ENCODE measurements around the gene TNPO2. TPM values are rescaled to one million over a fixed set of nuclear protein-coding genes. Genes with fewer than 3 reads are reported as not detected.
A peak's percentile ranks its signal among the peaks of the same experiment; 100 is the strongest.
"Not testable (repeated sequence)": the region's sequence is repeated elsewhere in the genome, so short reads cannot be mapped to it uniquely, and the experiment has no call there.

The TNPO2 gene
- polyA plus RNA-seq, 4 donors: 60.5 to 82.1 (median 69.8) TPM

DNA sequence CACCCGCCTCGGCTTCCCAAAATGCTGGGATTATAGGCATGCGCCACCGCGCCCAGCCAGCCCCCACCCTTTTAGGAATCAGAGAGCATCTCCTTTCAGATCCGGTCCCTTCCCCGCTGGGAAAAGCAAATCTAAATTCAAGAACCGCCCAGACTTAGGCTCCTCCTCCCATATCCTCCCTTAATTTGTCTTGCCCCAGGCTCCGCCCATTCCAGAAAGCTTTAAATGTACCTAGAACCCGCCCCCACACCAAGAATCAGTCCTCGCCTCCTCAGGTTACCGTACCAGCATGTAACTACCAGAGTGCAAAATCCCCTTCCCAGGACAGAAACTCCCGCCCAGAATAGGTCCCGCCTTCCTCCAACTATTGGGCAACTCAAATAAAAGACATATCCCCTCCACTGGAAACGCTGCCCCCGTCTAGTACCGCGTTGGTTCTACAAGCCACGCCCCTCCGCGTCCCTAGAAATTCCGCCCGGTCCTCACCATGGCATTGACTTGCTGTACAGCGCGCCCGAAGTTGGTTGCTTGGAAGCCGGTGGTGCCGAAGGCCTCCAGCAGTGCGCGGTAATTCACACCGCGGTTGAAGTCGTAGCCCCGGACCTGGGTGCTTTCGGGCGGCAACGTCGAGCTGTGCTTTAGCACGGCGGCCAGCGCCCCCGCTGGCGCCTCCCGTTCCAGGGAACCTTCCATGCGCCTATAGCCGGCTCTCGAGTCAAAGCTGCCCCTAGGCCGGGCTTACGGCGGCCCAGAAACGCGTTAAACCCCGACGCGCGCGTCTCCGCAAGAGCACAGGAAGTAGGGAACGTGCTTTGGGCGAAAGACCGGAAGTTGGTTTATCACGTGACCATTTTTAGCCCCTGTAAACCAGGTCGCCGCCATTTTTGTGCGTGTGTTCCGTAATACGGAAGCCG, 42.4 kb downstream of the TNPO2 start, which contains the start of gene DHPS:
TSS of gene DHPS (minus strand) at position 807 of the 914 bp plus-strand sequence. CDS start at position 693, 114 bp downstream.
- DNase-seq (ENCODE audit: low read depth in 4 of 4, low spot score in 3 of 4): peak; percentile 91 to 96 (median 94)

DNA sequence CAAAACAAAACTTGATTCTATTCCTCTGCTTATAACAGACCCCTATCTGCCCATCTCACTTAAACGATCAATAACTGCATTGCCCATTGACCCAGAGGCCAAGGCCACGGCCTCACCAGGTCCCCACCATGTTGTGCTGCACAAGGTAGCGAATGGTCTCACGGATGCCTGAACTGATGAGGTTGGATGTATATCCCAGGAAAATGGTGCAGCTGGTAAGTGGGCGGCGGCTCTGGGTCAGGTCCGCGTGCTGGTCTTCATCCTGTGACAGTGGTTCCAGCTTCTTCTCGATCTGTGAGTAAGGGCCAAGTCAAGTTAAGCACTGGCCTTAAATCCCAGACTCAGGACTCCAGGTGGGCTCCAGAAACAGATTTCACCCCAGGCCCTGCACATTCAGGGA, 43.7 kb downstream of the TNPO2 start:
- no peak for DNase-seq (ENCODE audit: low read depth in 4 of 4, low spot score in 3 of 4)

DNA sequence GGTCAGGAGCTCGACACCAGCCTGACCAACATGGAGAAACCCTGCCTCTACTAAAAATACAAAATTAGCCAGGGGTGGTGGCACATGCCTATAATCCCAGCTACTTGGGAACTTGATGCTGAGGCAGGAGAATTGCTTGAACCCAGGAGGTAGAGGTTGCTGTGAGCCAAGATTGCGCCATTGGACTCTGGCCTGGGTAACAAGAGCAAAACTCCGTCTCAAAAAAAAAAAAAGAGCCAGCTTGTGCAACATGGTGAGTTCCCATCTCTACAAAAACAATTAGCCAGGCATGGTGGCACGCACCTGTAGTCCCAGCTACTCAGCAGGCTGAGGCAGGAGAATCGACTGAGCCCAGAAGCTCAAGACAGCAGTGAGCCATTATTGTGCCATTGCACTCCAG, 45.7 kb downstream of the TNPO2 start:
- DNase-seq (ENCODE audit: low read depth in 4 of 4, low spot score in 3 of 4): not testable (repeated sequence)

GRCh38 chr19:12676928-12677327, 46.8 kb downstream of the TNPO2 start:
- DNase-seq (ENCODE audit: low read depth in 4 of 4, low spot score in 3 of 4): no peak

DNA sequence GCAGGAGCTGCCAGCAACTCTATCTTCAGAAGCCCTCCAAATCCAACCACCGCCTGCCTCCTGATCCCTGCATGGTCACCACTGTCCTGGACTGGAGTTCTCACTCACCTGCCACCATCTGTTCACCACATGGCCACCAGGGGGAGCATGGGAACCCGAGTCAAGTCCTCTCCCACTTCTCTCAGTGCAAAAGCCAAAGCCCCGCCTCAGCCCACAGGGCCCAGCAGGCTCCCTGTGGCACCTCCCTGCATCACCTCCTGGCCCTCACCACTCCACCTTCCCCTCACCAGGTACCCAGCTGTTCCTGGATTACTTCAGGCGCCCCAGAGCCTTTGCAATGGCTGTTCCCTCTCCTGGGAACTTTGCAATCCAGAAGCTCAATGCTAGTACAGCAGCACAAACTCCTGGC, 47.3 kb downstream of the TNPO2 start:
- DNase-seq (ENCODE audit: low read depth in 4 of 4, low spot score in 3 of 4): peak in 3 of 4 donors; percentile 44 to 60 (median 58)

DNA sequence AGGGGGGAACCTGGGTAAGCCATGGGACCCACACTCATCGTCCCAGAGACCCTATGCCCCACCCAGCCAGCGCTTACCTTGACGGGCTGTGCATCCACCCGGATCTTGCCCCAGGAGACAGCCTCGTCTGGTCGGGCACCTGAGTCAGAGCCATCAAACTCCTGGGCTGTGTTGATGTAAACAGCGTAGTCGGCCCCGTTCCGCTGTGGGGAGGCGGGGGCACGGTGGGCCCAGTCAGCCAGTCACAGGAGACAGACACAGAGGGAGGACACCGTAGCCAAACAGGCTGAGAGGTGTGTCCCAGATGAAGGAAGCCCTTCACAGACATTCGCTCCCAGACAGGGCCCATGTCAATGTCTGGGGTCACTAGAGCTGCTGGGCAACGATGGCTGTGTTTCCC, 47.8 kb downstream of the TNPO2 start:
- no peak for DNase-seq (ENCODE audit: low read depth in 4 of 4, low spot score in 3 of 4)

DNA sequence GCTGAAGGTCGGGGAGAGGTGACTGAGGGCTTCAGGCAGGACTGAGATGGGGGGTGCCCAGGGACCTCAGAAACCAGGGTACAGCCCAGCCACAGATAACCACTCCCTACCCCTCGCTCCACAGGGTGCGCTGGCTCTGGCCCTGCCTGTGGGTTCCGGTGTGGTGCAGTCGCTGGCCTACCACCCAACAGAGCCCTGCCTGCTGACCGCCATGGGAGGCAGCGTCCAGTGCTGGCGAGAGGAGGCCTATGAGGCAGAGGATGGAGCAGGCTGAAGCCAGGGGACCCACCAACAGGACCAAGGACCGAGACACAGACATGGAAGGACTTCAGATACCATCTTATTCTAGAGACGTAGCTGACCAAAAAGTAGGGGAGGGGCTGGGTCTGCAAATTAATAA, 48.3 kb downstream of the TNPO2 start:
- DNase-seq (ENCODE audit: low read depth in 4 of 4, low spot score in 3 of 4): no peak

- no peak for DNase-seq (ENCODE audit: low read depth in 4 of 4, low spot score in 3 of 4)
Observed at GRCh38 chr19:12672744-12673143, 51.0 kb downstream of the TNPO2 start.

DNA sequence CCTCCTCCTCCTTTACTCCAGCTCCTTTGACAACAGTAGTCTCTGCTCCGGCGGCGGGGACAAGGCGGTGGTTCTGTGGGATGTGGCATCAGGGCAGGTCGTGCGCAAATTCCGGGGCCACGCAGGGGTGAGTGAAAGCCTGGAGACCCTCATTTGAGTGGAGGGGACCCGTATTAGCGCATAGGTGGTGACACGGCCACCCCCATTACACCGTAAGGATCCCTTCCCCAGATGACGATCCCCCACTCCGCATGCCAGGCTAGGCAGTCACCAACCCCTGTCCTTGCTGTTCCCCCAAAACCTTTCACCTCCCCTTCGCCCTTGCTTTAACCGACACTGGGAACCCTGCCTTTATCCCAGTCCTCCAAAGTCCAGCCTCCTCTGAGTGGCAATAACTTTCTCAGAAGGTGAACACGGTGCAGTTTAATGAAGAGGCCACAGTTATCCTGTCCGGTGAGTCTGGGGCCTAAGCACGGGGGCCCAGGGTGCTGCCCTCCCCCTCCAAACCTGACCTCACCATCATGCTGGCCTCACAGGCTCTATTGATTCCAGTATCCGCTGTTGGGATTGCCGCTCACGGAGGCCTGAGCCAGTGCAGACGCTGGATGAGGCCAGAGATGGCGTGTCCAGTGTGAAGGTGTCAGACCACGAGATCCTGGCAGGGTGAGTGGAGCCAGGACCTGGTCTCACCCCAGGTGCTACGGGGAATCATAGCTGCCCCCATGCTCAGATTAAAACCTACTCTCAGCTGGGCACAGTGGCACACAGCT, 53.4 kb downstream of the TNPO2 start:
- DNase-seq (ENCODE audit: low read depth in 4 of 4, low spot score in 3 of 4): no peak

- DNase-seq (ENCODE audit: low read depth in 4 of 4, low spot score in 3 of 4): peak; percentile 72 to 82 (median 77)
Observed at GRCh38 chr19:12669270-12670158, 54.2 kb downstream of the TNPO2 start.

DNA sequence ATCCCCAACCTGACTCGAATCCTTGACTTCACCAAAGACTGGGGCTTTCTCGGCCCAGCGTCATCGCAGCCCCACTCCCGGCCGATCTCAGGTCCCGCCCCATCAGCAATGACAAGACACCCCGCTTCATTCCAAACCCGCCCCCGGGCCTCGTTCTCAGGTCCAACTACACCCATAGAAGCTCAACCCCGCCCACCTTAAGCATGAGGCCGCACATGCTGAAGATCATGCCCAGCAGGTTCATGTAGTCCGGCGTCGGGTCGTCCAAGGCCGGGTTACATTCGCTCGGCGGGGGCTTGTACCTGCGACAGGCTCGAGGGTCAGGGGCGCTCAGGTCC, 54.8 kb downstream of the TNPO2 start:
- DNase-seq (ENCODE audit: low read depth in 4 of 4, low spot score in 3 of 4): no peak

- no peak for DNase-seq (ENCODE audit: low read depth in 4 of 4, low spot score in 3 of 4)
Observed at GRCh38 chr19:12668346-12668745, 55.4 kb downstream of the TNPO2 start.

GRCh38 chr19:12667731-12668302, 55.9 kb downstream of the TNPO2 start:
- no peak for DNase-seq (ENCODE audit: low read depth in 4 of 4, low spot score in 3 of 4)

DNA sequence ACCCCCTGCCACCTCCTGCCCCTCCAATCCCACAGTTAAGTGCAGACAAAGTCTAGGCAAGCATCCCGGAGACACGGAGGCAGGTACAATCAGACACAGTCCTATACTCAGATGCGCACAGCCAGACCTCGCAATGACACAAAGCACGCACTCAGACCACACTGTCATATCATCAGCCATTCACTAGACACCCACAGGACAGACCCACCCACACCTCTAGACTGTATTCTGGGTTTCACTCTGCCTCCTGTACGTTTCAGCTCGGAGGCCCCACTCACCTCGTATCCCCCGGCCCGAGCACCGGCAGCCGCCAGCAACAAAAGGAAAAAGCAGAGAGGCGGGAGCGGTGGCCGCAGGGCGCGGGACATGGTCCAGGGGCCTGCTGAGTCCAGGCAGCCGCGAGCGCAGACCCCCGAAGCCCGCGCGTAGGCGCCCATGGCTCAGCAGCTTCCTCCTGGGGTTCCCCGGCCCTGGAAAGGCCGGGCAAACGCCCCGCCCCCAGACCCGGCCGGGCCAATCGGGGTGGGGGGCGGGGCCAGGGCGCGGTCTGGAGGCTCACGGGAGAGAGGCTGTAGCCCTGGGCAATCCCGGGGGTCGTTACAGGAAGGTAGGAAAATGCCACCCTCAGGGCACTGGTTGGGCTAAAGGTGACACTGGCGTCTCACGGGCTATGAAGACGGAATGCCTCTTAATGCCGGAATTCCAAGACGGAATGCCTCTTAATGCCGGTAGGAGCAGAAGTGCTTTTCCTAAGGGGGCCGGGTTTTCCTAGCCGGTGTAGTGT, 57.3 kb downstream of the TNPO2 start, which contains the start of the genes MAN2B1 and WDR83:
TSS of gene MAN2B1 (minus strand) at position 478 of the 784 bp plus-strand sequence. CDS start at position 437, 41 bp downstream.
TSS of gene WDR83 (plus strand) at position 543 of the 784 bp plus-strand sequence. CDS start 2,984 bp downstream, outside the sequence.
- peak in 2 of 4 donors; percentile 60 to 61 for DNase-seq (ENCODE audit: low read depth in 4 of 4, low spot score in 3 of 4)

- DNase-seq (ENCODE audit: low read depth in 4 of 4, low spot score in 3 of 4): no peak
Observed at GRCh38 chr19:12665671-12666264, 58.0 kb downstream of the TNPO2 start.

DNA sequence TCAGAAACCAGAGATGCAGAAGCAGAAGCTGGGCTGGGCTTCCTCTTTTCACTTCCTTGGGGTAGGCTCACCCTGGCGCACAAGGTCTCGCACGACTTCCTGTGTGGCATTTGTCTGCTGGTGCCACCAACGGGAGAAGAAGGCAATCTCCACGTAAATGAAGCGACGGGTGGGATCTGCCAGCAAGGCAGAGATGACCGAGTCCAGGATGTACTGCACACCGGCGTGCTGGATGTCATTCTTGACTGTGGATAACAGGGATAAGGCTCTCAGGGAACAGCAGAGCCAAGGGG, 58.5 kb downstream of the TNPO2 start:
- no peak for DNase-seq (ENCODE audit: low read depth in 4 of 4, low spot score in 3 of 4)

GRCh38 chr19:12664406-12665280, 59.1 kb downstream of the TNPO2 start:
- no peak for DNase-seq (ENCODE audit: low read depth in 4 of 4, low spot score in 3 of 4)

GRCh38 chr19:12660980-12661379, 62.8 kb downstream of the TNPO2 start:
- no peak for DNase-seq (ENCODE audit: low read depth in 4 of 4, low spot score in 3 of 4)
